ENCODE results near the gene MLLT3.
A peak's percentile ranks its signal among the peaks of the same experiment; 100 is the strongest.
"Not testable (repeated sequence)": the region's sequence is repeated elsewhere in the genome, so short reads cannot be mapped to it uniquely, and the experiment has no call there.

MLLT3 gene

DNA sequence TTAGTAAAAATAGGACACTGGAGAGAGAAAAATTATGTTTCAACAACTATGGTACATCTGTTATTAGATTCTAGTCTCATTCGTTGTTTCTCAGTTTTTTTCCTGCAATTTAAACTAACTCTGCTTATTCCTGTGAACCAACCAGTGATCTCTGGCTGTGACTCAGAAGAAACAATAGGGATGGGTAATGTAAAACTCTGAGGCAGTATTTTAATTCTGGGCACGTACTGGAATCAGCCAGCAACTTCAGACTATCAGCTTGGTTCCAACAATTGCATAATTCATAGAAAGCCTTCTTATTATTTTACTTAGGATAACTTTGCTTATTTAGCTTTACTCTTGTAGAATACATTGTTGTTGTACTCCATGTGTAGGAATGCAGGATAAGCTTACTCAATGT lies 28.8 kb downstream of the MLLT3 start:
- no peak for DNase-seq

GRCh38 chr9:20593105-20593504 lies 29.2 kb downstream of the MLLT3 start:
- DNase-seq = no peak

GRCh38 chr9:20592673-20593072 lies 29.6 kb downstream of the MLLT3 start:
- no peak for DNase-seq

- no peak for DNase-seq
Measured at GRCh38 chr9:20591223-20591622, 31.1 kb downstream of the MLLT3 start.

GRCh38 chr9:20584968-20585643 lies 37.2 kb downstream of the MLLT3 start:
- DNase-seq = no peak

DNA sequence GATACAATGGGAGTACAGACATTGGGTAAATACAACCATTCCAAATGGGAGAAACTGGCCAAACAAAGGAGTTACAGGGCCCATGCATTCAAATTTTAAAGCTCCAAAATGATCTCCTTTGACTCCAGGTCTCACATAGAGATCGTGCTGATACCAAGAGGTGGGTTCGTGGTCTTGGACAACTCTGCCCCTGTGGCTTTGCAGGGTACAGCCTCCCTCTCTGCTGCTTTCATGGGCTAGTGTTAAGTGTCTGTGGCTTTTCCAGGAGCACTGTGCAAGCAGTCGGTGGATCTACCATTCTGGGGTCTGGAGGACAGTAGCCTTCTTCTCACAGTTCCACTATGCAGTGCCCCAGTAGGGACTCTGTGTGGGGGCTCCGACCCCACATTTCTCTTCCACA lies 39.2 kb downstream of the MLLT3 start:
- DNase-seq = not testable (repeated sequence)

GRCh38 chr9:20582150-20582549 lies 40.1 kb downstream of the MLLT3 start:
- no peak for DNase-seq

DNA sequence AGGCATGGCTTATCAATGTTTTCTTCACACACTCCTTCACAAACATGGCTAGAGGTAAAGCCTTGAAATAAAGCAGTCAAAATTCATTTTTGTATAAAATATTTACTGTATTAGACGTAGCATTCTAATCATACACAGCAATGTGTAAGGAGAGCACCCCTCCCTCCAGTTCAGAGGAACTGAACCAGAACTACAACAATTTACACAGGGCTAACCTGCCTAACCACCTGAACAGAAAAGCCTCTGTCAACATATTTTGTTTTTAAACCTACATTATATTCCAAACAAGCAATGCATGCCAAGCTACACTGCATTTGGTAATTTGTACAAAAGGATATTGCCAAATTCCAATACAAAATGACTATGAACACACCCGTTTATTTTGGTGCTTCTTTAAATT lies 41.6 kb downstream of the MLLT3 start:
- DNase-seq = no peak

DNA sequence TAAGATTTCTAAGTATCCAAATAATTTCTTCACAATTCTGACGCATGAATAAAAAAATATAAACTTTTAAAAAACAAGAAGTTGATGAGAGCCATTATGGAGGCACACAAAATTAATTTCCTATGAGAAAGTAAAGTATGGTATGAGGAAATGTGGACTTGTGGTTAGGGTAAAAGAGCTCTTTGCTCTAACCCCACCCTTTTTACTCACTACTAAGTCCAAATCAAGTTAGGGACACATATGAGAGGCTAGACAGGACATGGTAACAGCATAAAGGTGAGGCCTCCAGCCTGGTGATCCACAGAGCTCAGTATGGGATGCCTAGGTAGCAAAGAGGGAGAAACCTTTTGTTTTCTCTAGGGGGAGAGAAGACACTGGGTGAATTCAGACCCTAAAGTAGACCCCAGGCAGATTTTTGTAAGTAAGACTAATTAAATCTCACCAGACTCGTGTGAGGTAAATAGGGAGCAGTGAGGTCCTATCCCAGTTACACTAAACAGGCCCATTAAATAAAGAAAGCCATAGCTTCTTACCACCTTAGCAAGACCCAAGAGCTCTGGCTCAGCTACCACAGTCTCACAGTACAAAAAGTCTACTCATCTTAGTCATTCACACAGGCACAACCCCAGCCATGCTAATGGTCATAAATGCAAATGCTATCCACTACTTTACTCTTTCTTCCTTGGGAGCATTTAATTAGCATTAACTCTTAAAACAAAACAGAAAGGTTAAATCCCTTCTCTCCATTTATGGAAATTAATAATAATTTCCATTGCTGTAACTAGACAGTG lies 42.6 kb downstream of the MLLT3 start:
- no peak for DNase-seq

DNA sequence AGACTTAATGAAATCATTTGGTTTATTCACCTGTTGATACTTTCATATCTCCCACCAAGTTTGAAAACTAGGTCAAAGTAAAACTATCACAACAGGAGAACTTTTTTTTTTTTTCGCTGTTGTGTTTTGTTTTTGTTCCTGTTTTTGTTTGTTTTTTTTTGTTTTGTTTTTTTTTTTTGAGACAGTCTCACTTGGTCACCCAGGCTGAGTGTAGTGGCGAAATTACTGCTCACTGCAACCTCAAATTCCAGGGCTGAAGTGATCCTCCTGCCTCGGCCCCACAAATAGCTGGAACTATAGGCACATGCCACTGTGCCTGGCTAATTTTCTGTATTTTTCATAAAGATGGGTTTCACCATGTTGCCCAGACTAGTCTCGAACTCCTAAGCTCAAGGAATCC lies 49.3 kb downstream of the MLLT3 start:
- no peak for DNase-seq

- DNase-seq = no peak
Measured at GRCh38 chr9:20570756-20571155, 51.5 kb downstream of the MLLT3 start.

- no peak for DNase-seq
Measured at GRCh38 chr9:20570087-20570486, 52.2 kb downstream of the MLLT3 start.

DNA sequence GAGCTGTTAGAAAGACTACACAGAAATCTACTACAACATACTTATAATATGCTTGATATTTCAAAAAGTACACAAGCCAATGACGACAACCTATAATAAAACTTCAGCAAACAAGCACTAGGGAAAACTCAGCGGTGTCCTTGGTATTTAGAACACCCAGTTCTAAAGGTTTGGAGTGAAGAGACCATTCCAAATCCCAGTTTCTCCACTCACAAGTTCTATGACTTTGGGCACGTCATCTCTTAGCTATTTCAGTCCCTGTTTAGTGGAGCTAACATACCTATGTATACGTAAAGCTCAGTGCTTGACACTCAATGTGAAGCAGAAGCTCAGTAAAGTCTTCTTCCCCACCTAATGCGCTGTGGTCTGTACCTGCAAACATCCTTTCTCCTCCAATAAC lies 52.8 kb downstream of the MLLT3 start:
- no peak for DNase-seq

DNA sequence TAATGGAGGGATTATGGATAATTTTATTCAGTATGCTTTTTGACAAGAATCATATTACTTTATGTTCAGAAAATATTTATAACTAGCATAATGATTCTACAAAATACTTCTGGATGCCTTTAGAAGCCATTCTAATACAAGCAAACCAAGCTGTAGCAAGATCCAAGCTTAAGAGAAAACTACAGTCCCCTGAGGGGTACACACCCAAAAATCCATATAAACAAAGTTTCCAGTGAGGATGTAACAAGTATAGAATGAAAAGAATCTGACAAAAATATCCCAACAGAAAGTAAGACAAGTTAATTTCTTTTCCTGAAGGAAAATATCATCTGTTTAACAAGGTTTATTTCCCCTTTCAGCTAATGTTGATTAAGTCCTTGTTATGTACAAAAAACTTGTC lies 53.9 kb downstream of the MLLT3 start:
- DNase-seq = no peak

GRCh38 chr9:20566401-20566800 lies 55.9 kb downstream of the MLLT3 start:
- DNase-seq = no peak

GRCh38 chr9:20564650-20565049 lies 57.6 kb downstream of the MLLT3 start:
- DNase-seq = no peak

DNA sequence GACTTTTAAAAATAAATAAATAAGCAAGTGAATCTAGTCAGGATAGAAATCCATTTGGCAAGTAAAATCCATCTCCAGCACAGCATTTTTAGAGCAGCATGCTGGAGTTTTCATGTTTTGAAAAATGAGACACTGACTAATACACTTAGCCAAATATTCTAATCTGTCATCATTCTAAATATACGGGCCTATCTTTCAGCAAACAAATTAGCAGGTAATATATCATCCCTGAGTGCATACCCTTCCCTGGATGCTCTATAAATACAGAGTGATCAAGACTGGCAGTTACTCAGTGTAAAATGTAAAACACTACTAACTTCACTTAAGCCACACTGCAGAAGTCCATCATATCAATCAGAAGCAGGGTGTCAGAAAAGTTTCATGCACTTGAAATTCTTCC lies 58.4 kb downstream of the MLLT3 start:
- no peak for DNase-seq

DNA sequence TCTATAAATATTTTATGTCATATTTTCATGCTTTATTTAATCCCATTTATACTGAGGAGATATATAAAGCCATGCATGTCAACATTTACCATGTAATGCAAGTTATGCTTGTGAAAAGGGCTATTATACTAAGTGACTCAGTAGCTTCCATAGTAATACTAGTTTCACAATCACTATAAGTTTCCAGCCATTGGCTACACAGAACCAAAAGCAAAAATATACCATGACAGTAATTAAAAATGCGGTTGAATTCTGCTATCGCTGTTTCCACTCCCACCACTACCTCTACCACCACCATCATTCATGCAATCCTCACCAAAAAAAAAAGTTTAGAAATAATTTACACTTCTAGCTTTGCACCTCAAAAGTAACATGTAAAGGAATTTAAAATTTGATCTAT lies 60.2 kb downstream of the MLLT3 start:
- DNase-seq = no peak

DNA sequence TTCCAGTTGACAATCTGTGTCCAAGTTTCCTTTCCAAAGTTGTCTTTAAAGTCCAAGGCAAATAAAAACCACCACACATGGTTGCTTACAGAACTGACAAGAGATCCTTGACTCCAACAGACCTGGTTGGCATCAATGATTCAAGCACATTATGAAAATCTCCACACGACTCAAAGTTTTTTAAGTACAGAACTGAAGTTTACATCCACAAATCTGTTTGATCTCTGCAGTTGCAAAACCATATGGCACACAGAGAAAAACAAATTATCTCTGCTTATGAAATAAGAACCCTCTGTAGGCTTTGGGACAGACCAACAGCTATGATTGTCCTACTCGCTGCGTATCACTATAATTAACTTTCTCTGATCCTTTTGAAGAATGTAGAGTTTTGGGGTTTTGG lies 60.8 kb downstream of the MLLT3 start:
- no peak for DNase-seq

- no peak for DNase-seq
Measured at GRCh38 chr9:20559231-20559890, 62.9 kb downstream of the MLLT3 start.

DNA sequence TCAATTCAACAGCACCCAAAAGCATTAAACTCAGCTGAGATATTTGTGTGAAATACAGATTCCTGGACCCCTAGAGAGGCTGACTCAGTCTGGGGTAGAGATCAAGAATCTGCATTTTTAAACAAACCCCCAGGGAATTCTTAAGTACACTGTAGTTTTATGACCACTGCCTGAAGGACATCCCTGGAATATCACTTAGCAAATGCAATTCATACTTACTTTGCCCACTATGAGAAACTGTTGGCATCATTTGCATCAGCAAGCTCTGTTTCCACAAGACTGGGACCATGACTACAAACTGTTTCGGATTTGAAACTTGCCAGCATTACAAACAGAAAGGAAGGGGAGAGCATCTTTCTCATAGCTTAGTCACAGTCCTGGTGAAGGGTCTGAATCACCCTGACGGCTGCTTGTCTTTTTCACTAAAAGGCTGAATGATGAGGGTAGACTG lies 63.7 kb downstream of the MLLT3 start:
- peak; percentile 5 to 22 for DNase-seq

DNA sequence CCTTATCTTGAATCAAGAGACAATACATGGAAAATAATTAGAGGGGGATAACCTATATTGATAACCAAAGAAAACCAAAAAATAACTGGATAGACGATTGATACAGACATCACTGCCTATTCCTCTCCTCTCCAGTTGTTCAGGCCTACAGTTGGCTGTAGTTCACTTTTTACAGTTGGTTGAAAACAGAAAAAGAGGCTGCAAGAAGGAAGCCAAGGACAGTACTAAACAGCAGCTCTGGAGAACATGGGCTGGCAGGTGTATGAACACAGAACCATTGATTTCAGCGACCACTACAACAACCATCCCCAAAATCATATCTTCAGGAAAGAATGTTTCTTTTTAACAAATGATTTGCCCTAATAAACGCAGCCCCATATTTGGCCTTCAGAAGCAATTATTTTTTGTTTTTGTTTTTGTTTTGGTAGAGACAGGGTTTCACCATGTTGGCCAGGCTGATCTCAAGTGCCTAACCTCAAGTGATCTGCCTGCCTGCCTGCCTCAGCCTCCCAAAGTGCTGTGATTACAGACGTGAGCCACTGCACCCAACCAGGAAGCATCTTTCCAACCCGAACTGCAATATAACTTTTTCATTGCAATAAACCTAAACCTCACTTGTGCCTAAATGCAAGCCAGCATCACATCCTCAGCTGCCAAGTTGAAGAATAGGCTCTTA lies 64.3 kb downstream of the MLLT3 start:
- no peak for DNase-seq

DNA sequence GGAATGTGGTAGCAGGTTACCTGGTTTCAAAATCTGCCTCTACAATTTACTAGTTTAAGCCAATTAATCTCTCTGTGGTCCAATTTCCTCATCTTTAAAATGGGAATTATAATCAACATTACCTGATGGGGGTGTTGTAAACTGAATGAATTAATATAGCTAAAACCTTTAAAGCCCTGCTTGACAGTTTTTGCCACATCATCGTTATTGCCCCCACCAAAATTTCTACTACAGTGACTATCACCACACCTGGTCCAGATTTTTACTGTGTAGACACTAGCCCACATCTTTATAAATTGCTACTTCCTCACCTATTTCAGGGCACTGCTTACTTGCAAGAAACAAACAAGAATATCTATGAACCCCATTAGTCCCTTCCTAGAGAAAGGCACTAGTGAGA lies 65.0 kb downstream of the MLLT3 start:
- no peak for DNase-seq

Measured in activated CD4-positive, alpha-beta T cell treated with anti-CD3 and anti-CD28 coated beads for 4 hours (primary cell).